Erythroblast (primary cell): ENCODE results near the gene NADK.
"Not testable (repeated sequence)": the region's sequence is repeated elsewhere in the genome, so short reads cannot be mapped to it uniquely, and the experiment has no call there.

Source experiments
- DNase-seq, 2 experiments: peaks; one replicate each; lab custom pipeline; 2025; lab: John Stamatoyannopoulos, UW
- GATA1 ChIP-seq: IDR thresholded peaks from 2 replicates; pipeline ENCODE4 v1.6.1; 2011; ENCODE audit warnings: low read depth, mild to moderate bottlenecking, control low read depth, low read length, moderate library complexity
- POLR2A ChIP-seq: IDR thresholded peaks from 2 replicates; pipeline ENCODE4 v1.6.1; 2011; ENCODE audit warnings: mild to moderate bottlenecking, low read length

Gene NADK

GRCh38 chr1:1703796-1704195, 74.5 kb downstream of the NADK start:
- DNase-seq: no peak

GRCh38 chr1:1702506-1702905, 75.8 kb downstream of the NADK start:
- DNase-seq: not testable (repeated sequence)

More at GRCh38 chr1:1703796-1704195, 74.5 kb downstream of the NADK start:
- no peak for TF ChIP-seq POLR2A
- TF ChIP-seq GATA1: no peak
